ENCODE measurements around the gene ADD3.

- TF ChIP-seq, protein P1, sequence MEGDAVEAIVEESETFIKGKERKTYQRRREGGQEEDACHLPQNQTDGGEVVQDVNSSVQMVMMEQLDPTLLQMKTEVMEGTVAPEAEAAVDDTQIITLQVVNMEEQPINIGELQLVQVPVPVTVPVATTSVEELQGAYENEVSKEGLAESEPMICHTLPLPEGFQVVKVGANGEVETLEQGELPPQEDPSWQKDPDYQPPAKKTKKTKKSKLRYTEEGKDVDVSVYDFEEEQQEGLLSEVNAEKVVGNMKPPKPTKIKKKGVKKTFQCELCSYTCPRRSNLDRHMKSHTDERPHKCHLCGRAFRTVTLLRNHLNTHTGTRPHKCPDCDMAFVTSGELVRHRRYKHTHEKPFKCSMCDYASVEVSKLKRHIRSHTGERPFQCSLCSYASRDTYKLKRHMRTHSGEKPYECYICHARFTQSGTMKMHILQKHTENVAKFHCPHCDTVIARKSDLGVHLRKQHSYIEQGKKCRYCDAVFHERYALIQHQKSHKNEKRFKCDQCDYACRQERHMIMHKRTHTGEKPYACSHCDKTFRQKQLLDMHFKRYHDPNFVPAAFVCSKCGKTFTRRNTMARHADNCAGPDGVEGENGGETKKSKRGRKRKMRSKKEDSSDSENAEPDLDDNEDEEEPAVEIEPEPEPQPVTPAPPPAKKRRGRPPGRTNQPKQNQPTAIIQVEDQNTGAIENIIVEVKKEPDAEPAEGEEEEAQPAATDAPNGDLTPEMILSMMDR (IDR thresholded peaks at IDR 0.05): no peak
- no peak for TF ChIP-seq POLR2A (IDR thresholded peaks at IDR 0.05)
Observed at GRCh38 chr10:110141185-110141584, 133.4 kb downstream of the ADD3 start.
